Measurements from ENCODE around the gene TRIM56. TPM values are rescaled to one million over a fixed set of nuclear protein-coding genes. Genes with fewer than 3 reads are reported as not detected.
"Not testable (repeated sequence)": the region's sequence is repeated elsewhere in the genome, so short reads cannot be mapped to it uniquely, and the experiment has no call there.

TRIM56 gene
- polyA plus RNA-seq (2013, experiment 1 of 2; ENCODE audit: insufficient read length), result 15.8 TPM
- 15.6 TPM for polyA plus RNA-seq (2013, experiment 2 of 2; ENCODE audit: insufficient read length)

DNA sequence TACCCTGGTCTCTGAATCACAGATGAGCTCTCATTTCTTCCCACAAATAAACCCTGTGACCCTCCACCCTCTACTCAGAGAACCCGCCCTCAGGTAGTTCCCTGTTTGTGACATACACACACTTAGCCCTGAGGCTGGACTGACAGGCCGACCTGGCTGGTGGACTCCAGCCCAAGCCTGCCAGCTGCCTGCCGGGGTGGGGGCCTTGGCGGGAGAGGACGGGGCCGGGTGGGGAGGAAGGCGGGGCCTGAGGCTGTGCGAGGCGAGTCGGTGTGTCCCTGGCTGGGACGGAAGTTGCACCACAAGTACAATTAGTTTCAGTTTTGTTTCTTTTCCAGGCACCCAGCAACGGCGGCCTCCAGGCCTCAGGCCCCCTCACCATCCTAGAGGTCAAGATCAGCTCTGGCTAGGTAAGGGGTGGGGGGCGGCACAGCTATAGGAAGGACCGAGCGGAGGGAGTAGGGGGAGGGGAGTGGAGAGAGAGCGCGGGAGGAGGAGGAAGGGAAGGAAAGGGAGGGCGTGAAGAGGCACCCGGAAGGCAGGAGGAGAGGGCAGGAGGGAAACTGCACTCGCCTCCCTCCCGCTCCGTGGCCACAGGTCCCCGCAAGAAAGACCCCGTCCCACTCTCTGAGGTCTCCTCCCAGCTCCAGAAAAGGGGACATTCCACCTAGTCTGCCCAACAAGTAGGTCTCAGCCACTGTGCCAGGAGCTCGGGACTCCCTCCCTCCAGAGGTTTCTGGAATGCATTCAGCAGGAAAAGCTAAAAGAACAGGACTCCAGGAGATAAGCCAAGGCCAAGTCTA lies at the start of gene TRIM56:
TRIM56 (plus strand) TSS at position 320 of the 803 bp plus-strand sequence. CDS start 1,832 bp downstream, outside the sequence.
- DNase-seq, result peak; percentile 77

DNA sequence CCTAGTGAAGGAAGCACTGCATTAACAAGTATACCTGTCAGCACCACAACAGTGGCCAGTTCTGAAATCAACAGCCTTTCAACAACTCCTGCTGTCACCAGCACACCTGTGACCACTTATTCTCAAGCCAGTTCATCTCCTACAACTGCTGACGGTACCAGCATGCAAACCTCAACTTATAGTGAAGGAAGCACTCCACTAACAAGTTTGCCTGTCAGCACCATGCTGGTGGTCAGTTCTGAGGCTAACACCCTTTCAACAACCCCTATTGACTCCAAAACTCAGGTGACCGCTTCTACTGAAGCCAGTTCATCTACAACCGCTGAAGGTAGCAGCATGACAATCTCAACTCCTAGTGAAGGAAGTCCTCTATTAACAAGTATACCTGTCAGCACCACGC lies 49.3 kb upstream of the TRIM56 start:
- no peak for DNase-seq

- DNase-seq, result not testable (repeated sequence)
These were observed 44.0 kb upstream of the TRIM56 start for GRCh38 chr7:101041283-101041682.

GRCh38 chr7:101058355-101058754 lies 26.9 kb upstream of the TRIM56 start:
- peak; percentile 51 for DNase-seq

DNA sequence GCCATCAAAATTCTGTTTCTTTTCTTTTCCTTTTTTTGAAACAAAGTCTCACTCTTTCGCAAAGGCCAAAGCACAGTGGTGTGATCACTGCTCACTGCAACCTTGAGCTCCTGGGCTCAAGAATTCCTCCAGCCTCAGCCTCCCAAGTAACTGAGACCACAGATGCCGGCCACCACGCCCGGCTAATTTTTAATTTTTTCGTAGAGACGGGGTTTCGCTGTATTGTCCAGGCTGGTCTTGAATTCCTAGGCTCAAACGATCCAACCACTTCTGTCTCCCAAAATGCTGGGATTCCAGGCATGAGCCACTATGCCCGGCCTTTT lies 25.7 kb upstream of the TRIM56 start:
- no peak for DNase-seq

GRCh38 chr7:101060992-101061391 lies 24.3 kb upstream of the TRIM56 start:
- no peak for DNase-seq

DNA sequence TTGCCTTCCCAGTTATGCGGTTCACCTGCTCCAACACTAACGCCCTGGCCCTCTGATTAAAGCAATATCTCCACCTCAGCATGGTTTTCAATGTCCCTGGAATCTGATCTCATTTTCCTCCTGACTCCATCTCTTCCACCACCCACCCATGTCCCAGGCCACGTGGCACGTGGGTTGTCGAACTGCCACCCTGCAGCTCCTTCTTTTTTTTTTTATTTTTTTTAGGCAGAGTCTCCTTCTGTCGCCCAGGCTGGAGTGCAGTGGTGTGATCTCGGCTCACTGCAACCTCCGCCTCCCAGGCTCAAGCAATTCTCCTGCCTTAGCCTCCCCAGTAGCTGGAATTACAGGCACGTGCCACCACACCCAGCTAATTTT lies 21.1 kb upstream of the TRIM56 start:
- DNase-seq, result not testable (repeated sequence)

DNA sequence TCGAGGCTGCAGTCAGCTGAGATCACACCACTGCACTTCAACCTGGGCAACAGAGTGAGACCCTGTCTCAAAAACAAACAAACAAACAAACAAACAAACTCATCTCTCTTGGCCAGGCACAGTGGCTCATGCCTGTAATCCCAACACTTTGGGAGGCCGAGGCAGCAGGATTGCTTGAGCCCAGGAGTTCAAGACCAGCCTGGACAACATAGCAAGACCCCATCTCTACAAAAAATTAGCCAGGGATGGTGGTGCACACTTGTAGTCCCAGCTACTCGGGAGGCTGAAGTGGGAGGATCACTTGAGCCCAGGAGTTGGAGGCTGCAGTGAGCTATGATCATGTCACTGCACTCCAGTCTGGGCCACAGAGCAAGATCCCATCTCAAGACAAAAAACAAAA lies 20.1 kb upstream of the TRIM56 start:
- DNase-seq, result not testable (repeated sequence)

DNA sequence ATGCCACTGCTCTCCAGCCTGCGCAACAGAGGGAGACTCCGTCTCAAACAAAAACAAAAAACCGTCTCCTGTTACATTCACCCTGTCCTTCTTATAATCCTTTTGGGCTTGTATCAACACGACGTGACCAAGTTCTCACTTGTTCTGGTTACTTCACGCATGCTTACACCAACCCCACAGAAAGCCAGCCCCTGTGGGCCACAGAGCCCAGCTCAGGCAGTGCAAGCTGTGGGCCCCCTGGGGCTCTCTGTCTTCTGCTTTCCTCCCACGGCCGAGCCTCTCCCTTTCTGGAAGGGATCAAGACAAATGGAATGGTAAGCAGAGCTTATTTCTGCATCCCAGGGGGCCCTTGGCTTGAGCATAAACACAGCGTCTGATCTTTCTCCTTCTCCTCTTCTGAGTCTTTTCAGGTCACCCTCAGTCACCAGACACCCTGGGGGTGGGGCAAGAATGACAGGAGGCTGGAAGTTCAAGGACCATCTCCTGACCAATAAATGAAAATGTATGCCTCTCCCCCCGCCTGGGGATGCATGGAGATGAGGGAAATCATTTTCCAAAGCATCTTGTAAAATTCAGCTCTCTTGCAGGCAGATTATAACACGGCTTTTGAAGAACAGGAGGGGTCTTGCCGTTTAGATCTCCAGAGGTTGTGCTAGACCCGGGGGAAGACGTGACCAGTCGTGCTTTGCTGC lies 19.0 kb upstream of the TRIM56 start:
- DNase-seq, result peak; percentile 43

GRCh38 chr7:101066833-101067177 lies 18.5 kb upstream of the TRIM56 start:
- DNase-seq, result no peak

DNA sequence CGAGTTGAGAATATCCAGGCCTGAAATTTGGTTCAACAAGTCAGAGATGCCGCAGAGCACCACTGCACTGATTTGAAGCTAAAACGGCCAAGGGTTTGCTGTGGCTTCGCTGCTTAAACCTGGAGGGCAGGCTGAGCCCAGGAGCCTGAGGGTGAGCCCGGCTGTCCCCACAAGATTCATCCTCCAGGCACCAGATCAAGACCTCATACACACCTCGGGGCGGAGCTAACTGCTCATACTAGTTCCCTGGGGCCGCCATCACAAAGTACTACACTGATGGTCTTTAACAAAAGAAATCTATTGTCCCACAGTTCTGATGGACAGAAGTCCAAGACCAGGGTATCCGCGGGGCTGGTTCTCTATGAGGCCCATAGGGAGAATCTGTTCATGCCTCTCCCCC lies 16.9 kb upstream of the TRIM56 start:
- DNase-seq, result no peak

- DNase-seq, result not testable (repeated sequence)
These were observed 13.7 kb upstream of the TRIM56 start for GRCh38 chr7:101071362-101072104.

GRCh38 chr7:101075646-101076045 lies 9.6 kb upstream of the TRIM56 start:
- no peak for DNase-seq

DNA sequence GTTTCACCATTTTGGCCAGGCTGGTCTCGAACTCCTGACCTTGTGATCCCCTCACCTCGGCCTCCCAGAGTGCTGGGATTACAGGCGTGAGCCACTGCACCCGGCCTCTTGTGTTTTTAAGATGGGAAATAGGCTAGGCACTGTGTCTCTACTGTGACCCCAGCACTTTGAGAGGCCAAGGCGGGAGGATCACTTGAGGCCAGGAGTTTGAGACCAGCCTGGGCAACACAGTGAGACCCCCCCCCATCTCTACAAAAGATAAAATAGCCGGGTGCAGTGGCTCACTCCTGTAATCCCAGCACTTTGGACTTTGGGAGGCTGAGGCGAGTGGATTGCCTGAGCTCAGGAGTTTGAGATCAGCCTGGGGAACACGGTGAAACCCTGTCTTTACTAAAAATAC lies 9.1 kb upstream of the TRIM56 start:
- not testable (repeated sequence) for DNase-seq

DNA sequence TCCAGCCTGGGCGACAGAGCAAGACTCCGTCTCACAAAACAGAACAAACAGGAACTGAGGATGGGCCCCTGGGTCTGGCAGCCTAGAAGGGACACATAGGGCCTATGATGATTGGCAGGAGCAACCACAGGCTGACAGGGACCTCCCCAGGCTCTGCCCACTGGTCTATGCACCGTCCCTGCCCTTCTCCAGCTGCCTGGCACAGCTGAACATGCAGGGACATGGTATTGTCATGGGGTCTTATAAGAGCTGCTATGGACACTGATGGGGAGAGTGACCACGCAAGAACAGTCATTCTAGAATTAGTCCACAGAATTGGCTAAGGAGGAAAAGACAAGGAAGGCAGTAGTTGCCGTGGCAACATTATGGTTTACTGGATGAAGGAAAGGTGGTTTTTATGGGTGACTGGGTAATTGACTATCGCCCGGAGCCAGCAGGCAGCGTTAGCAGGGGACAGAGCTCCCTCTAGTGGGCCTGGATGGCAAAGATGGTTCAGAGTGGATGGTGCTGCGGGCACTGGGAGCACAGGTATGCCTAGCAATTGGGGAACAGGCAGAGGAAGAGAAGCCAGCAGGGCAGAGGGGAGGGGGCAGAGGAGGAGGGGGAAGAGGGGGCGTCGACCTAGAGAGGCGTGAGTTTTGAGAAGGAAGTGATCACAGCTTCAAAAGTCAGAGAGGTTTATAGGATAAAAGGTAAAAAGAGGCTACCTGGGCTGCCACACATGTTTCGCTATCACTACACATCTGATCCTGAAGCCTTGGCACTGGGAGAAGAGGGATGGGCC lies 7.8 kb upstream of the TRIM56 start:
- peak; percentile 67 for DNase-seq

DNA sequence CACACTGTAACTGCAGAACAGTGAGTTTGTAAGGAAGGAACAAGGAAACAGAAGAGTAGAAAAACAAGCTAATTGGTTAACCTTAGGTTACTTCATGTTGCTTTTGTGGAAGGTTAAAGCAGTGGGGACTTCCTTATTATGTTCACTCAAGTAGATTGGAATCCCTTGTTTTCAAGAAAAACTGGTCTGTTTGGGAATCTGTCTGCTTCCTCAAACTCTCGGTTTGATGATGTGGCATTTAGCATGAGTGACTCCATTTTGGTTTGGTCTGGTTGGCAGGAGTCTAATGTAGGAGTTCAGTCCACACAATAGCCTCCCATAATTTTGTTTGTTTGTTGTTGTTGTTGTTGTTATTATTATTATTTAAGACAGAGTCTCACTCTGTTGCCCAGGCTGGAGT lies 3.8 kb upstream of the TRIM56 start:
- no peak for DNase-seq

DNA sequence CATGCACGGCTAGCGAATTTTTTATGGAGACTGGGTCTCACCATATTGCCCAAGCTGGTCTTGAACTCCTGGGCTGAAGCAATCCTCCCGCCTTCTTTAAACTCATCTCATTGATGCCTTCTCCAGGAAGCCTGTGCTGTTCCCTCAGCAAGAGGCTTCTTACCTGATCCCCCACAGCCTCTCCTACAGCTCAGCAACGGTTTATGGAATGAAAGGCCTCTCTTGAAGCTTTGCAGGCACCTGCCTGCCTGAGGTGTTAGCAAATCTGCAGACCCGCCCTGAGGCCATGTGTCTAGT lies 468 bp upstream of the TRIM56 start:
- no peak for DNase-seq

- DNase-seq, result no peak
These were observed 2.2 kb downstream of the TRIM56 start for GRCh38 chr7:101087334-101088068.

DNA sequence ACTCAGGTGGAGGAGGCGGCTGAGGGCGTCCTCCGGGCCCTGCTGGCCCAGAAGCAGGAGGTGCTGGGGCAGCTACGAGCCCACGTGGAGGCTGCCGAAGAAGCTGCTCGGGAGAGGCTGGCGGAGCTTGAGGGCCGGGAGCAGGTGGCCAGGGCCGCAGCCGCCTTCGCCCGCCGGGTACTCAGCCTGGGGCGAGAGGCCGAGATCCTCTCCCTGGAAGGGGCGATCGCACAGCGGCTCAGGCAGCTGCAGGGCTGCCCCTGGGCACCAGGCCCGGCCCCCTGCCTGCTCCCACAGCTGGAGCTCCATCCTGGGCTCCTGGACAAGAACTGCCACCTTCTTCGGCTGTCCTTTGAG lies 2.8 kb downstream of the TRIM56 start:
- no peak for DNase-seq

DNA sequence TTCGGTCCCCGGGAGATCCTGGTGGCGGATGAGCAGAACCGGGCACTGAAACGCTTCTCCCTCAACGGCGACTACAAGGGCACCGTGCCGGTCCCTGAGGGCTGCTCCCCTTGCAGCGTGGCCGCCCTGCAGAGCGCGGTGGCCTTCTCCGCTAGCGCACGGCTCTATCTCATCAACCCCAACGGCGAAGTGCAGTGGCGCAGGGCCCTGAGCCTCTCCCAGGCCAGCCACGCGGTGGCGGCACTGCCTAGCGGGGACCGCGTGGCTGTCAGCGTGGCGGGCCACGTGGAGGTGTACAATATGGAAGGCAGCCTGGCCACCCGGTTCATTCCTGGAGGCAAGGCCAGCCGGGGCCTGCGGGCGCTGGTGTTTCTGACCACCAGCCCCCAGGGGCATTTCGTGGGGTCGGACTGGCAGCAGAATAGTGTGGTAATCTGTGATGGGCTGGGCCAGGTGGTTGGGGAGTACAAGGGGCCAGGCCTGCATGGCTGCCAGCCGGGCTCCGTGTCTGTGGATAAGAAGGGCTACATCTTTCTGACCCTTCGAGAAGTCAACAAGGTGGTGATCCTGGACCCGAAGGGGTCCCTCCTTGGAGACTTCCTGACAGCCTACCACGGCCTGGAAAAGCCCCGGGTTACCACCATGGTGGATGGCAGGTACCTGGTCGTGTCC lies 3.7 kb downstream of the TRIM56 start:
- DNase-seq, result no peak

GRCh38 chr7:101089876-101090275 lies 4.6 kb downstream of the TRIM56 start:
- DNase-seq, result no peak

Data from fibroblast of skin of scalp (primary cell).